K562 (cell line): ENCODE data around the gene WDR55. TPM values are rescaled to one million over a fixed set of nuclear protein-coding genes. Genes with fewer than 3 reads are reported as not detected.

Source experiments
- ATAC-seq: fragments of 200-7000 bp; cut with Tn5 transposase; 3 replicates; pipeline ENCODE4 v1.9.1; 2020; ENCODE audit warnings: moderate library complexity
- BruUV-seq: library from RNA; stranded (reverse); fragments of 400-500 nt; replicated peaks from 2 replicates; lab custom pipeline; 2021; lab: Mats Ljungman, UMichigan
- CTCF ChIA-PET: fragments of 300-600 bp; formaldehyde crosslinking; extraction: SDS; loops from one replicate; lab custom pipeline; 2021; ENCODE audit warnings: low intra/inter-chr PET ratio; lab: Yijun Ruan, JAX
- POLR2A ChIA-PET: fragments of 300-600, 350-650 bp; sonication (Branson Sonifier 250); formaldehyde crosslinking; extraction: SDS; loops from one replicate; lab custom pipeline; 2021; ENCODE audit warnings: antibody characterized with exemption, inconsistent platforms; lab: Yijun Ruan, JAX
- DNase-seq, 4 experiments: peaks; one replicate each; pipeline versions ENCODE4 v3.0.0 to v3.0.0-alpha.2; 2011 to 2018; ENCODE audit warnings: low spot score in 3 of 4, mixed read lengths in 3 of 4; ENCODE audit errors: extremely low read depth in 1 of 4
- FAIRE-seq: peaks from 2 replicates; lab custom pipeline; 2011; peaks lifted over from hg19 to GRCh38; lab: Jason Lieb, UNC
- H2AFZ ChIP-seq: 2 replicates; pipeline ENCODE4 v1.6.0; 2011; ENCODE audit warnings: low read depth, low read length, control low read depth, inconsistent platforms
- H3K27ac ChIP-seq: fragments of 200-600 bp; 3 replicates; pipeline ENCODE4 v1.8.0; 2011; ENCODE audit warnings: low read depth, mild to moderate bottlenecking, control low read depth, inconsistent platforms, low read length, moderate library complexity, mixed read lengths; ENCODE audit errors: extremely low read depth
- H3K27me3 ChIP-seq, 2 experiments: fragments of 300-600 bp in 1 of 2; 2 replicates in 1 of 2; 3 replicates in 1 of 2; pipeline versions ENCODE4 v1.6.0 to v1.8.0; 2011; ENCODE audit warnings: inconsistent platforms in 2 of 2, low read length in 2 of 2, mild to moderate bottlenecking in 1 of 2, mixed read lengths in 1 of 2, moderate library complexity in 1 of 2; ENCODE audit not compliant: control insufficient read depth in 2 of 2, insufficient read depth in 2 of 2
- H3K36me3 ChIP-seq: fragments of 300-600 bp; 3 replicates; pipeline ENCODE4 v1.8.0; 2011; ENCODE audit warnings: mild to moderate bottlenecking, low read length, inconsistent platforms; ENCODE audit not compliant: control insufficient read depth, insufficient read depth
- H3K4me1 ChIP-seq, 2 experiments: fragments of 200-600 bp in 1 of 2; replicated peaks in 1 of 2; 2 replicates in 1 of 2; 3 replicates in 1 of 2; pipeline versions ENCODE4 v1.5.1 to v1.8.0; 2011; ENCODE audit warnings: inconsistent platforms in 2 of 2, low read length in 2 of 2, mild to moderate bottlenecking in 1 of 2, mixed read lengths in 1 of 2, moderate library complexity in 1 of 2; ENCODE audit not compliant: control insufficient read depth in 2 of 2, insufficient read depth in 2 of 2
- H3K4me2 ChIP-seq: 2 replicates; pipeline ENCODE4 v1.6.1; 2011; ENCODE audit warnings: low read length, control low read depth, inconsistent platforms, mixed read lengths; ENCODE audit not compliant: insufficient read depth
- H3K4me3 ChIP-seq: fragments of 200-600 bp; sonication (generic), shearing (Covaris generic); 2 replicates; pipeline ENCODE4 v1.5.1; 2016; ENCODE audit warnings: control low read depth, inconsistent platforms
- H3K79me2 ChIP-seq: fragments of 200-600 bp; 3 replicates; pipeline ENCODE4 v1.8.0; 2011; ENCODE audit warnings: low read length, inconsistent platforms; ENCODE audit not compliant: control insufficient read depth, insufficient read depth
- H3K9ac ChIP-seq, 2 experiments: 2 replicates each; pipeline versions ENCODE4 v1.6.0 to v1.6.1; 2011; ENCODE audit warnings: low read depth in 2 of 2, low read length in 2 of 2, control low read depth in 1 of 2, inconsistent platforms in 1 of 2, mild to moderate bottlenecking in 1 of 2, mixed read lengths in 1 of 2; ENCODE audit not compliant: insufficient read depth in 1 of 2
- H3K9me1 ChIP-seq: one replicate; pipeline ENCODE4 v1.6.0; 2011; ENCODE audit warnings: inconsistent platforms, mild to moderate bottlenecking, low read length, moderate library complexity; ENCODE audit not compliant: control insufficient read depth, insufficient read depth
- H3K9me3 ChIP-seq: replicated peaks from 2 replicates; pipeline ENCODE4 v1.5.1; 2011; ENCODE audit warnings: low read depth, low read length, inconsistent platforms; ENCODE audit not compliant: control insufficient read depth, insufficient read depth
- H4K20me1 ChIP-seq: replicated peaks from 2 replicates; pipeline ENCODE4 v1.6.1; 2011; ENCODE audit warnings: low read length, inconsistent platforms, mixed read lengths; ENCODE audit not compliant: control insufficient read depth, insufficient read depth
- ARHGAP35 ChIP-seq: fragments of 450-650 bp; IDR thresholded peaks from 2 replicates; pipeline ENCODE4 v1.6.1; 2018; ENCODE audit not compliant: partially characterized antibody
- ELF4 ChIP-seq: fragments of 450-650 bp; formaldehyde crosslinking; IDR thresholded peaks from 2 replicates; pipeline ENCODE4 v1.4.0; 2022; ENCODE audit warnings: missing genetic modification characterization
- FOXA3 ChIP-seq, 2 experiments: fragments of 450-650 bp in 1 of 2; sonication (generic) in 1 of 2; formaldehyde crosslinking; IDR thresholded peaks in 1 of 2; conservative IDR thresholded peaks in 1 of 2; 2 replicates each; pipeline versions ENCODE4 v1.4.0 to v1.8.0; 2020 to 2022; ENCODE audit warnings: mild to moderate bottlenecking in 2 of 2, missing genetic modification reagents in 1 of 2
- HCFC1 ChIP-seq: IDR thresholded peaks from 2 replicates; pipeline ENCODE4 v1.6.1; 2012; ENCODE audit warnings: low read depth, low read length, improper control_type of control experiment
- PHF8 ChIP-seq: fragments of 200-600 bp; sonication (generic); IDR thresholded peaks from 2 replicates; pipeline ENCODE4 v1.6.1; 2012; ENCODE audit warnings: mixed run types, mild to moderate bottlenecking, inconsistent platforms, low read length, moderate library complexity, borderline replicate concordance
- RBFOX2 ChIP-seq: fragments of 200-400 bp; formaldehyde crosslinking; IDR thresholded peaks from 2 replicates; pipeline ENCODE4 v1.6.1; 2017; ENCODE audit warnings: low read depth, mild to moderate bottlenecking, low read length, moderate library complexity
- SIRT6 ChIP-seq: IDR thresholded peaks from one replicate; pipeline ENCODE4 v1.6.1; 2012; ENCODE audit warnings: low read depth, mild to moderate bottlenecking, control low read depth, inconsistent platforms, low read length, moderate library complexity
- SLC30A9 ChIP-seq: fragments of 250-450 bp; sonication (Bioruptor Pico); IDR thresholded peaks from 2 replicates; pipeline ENCODE4 v1.8.0; 2022; ENCODE audit warnings: mild to moderate bottlenecking, moderate library complexity
- SNIP1 ChIP-seq: fragments of 450-650 bp; IDR thresholded peaks from 2 replicates; pipeline ENCODE4 v1.7.1; 2017; ENCODE audit warnings: low read depth, mild to moderate bottlenecking
- STAT5A ChIP-seq: IDR thresholded peaks from 2 replicates; pipeline ENCODE4 v1.6.1; 2012; ENCODE audit warnings: low read length, inconsistent platforms, borderline replicate concordance
- ZKSCAN8 ChIP-seq: fragments of 200-800 bp; sonication (Bioruptor generic); IDR thresholded peaks from 2 replicates; pipeline ENCODE4 v1.6.1; 2016; ENCODE audit warnings: missing genetic modification characterization, missing compliant biosample characterization
- WGBS: fragments of 100-300 bp; shearing (Covaris generic); methylation state at CpG from one replicate; pipeline ENCODE4 v1.1.6; 2016; ENCODE audit warnings: low coverage, mixed read lengths; ENCODE audit not compliant: insufficient coverage; ENCODE audit errors: missing lambda C conversion rate; 5-methylcytosine and 5-hydroxymethylcytosine counted together
- in situ Hi-C: fragments of 300-500 bp; cut with MboI; formaldehyde crosslinking; loops from 4 replicates; pipeline ENCODE4 v1.15.0; 2018; ENCODE audit warnings: inconsistent platforms, mixed read lengths
- intact Hi-C: fragments of 100-400 bp; cut with micrococcal nuclease; formaldehyde crosslinking; loops from 2 replicates; pipeline ENCODE4 v1.14.2; 2022
- polyA plus RNA-seq, 8 experiments: library from polyadenylated mRNA; depleted of rRNA in 4 of 8; stranded (reverse) in 5 of 8; unstranded in 3 of 8; fragments of >200 nt; fragmentation: Nextera tagmentation in 2 of 8; fragmentation: Illumina TruSeq in 1 of 8; extraction: Ambion mirVana in 2 of 8; extraction: Trizol in 1 of 8; gene quantifications; 2 replicates each; pipeline versions ENCODE4 v1.2.1 to v1.2.3, GENCODE V29; 2011 to 2014; ENCODE audit warnings: inconsistent platforms in 1 of 8, missing spikeins in 1 of 8
- total RNA-seq, 7 experiments: library from RNA; depleted of rRNA in 6 of 7; stranded (reverse); fragments of >200 nt in 6 of 7; fragmentation: Illumina TruSeq in 2 of 7; extraction: Trizol in 2 of 7; gene quantifications; 2 replicates each; pipeline versions ENCODE4 v1.2.1 to v1.2.3, GENCODE V29; 2011 to 2021; ENCODE audit warnings: low replicate concordance in 1 of 7
- TF ChIP-seq, protein P1 (sequence below): sonication (generic); formaldehyde crosslinking; IDR thresholded peaks from 2 replicates; pipeline ENCODE4 v1.8.0; 2023; ENCODE audit warnings: mild to moderate bottlenecking, missing genetic modification reagents
- TF ChIP-seq, protein P2 (sequence below): fragments of 250-450 bp; sonication (Bioruptor Pico); IDR thresholded peaks from 2 replicates; pipeline ENCODE4 v1.5.0; 2021

WDR55 gene
- total and polyA plus RNA-seq, 9 of the 15 experiments (the other 6 are each of a cell fraction or from before 2014, with no cell fraction given): 5.2 to 45.0 (median 29.3) TPM

DNA sequence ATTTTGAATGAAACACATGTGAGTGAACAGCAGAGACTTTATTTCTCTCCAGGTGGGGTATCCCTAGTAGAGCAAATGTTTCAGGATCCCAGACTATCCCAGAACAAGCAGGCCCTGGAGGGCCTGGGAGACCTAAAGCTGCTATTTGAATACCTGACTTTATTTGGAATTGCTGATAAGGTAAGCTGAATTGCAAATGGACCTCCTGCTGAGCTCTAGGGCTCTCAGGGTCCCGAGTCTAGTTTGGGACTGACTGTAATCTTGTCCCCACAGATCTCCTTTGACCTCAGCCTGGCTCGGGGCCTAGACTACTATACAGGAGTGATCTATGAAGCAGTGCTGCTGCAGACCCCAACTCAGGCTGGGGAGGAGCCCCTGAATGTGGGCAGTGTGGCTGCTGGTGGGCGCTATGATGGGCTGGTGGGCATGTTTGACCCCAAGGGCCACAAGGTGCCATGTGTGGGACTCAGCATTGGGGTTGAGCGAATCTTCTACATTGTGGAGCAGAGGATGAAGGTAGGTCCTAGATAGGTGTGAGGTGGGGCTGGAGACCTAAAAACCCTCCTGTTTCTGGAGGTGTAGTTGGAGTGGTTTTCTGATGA, 32.3 kb downstream of the WDR55 start (continued):
- TF ChIP-seq, protein P1, sequence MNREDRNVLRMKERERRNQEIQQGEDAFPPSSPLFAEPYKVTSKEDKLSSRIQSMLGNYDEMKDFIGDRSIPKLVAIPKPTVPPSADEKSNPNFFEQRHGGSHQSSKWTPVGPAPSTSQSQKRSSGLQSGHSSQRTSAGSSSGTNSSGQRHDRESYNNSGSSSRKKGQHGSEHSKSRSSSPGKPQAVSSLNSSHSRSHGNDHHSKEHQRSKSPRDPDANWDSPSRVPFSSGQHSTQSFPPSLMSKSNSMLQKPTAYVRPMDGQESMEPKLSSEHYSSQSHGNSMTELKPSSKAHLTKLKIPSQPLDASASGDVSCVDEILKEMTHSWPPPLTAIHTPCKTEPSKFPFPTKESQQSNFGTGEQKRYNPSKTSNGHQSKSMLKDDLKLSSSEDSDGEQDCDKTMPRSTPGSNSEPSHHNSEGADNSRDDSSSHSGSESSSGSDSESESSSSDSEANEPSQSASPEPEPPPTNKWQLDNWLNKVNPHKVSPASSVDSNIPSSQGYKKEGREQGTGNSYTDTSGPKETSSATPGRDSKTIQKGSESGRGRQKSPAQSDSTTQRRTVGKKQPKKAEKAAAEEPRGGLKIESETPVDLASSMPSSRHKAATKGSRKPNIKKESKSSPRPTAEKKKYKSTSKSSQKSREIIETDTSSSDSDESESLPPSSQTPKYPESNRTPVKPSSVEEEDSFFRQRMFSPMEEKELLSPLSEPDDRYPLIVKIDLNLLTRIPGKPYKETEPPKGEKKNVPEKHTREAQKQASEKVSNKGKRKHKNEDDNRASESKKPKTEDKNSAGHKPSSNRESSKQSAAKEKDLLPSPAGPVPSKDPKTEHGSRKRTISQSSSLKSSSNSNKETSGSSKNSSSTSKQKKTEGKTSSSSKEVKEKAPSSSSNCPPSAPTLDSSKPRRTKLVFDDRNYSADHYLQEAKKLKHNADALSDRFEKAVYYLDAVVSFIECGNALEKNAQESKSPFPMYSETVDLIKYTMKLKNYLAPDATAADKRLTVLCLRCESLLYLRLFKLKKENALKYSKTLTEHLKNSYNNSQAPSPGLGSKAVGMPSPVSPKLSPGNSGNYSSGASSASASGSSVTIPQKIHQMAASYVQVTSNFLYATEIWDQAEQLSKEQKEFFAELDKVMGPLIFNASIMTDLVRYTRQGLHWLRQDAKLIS: no peak

DNA sequence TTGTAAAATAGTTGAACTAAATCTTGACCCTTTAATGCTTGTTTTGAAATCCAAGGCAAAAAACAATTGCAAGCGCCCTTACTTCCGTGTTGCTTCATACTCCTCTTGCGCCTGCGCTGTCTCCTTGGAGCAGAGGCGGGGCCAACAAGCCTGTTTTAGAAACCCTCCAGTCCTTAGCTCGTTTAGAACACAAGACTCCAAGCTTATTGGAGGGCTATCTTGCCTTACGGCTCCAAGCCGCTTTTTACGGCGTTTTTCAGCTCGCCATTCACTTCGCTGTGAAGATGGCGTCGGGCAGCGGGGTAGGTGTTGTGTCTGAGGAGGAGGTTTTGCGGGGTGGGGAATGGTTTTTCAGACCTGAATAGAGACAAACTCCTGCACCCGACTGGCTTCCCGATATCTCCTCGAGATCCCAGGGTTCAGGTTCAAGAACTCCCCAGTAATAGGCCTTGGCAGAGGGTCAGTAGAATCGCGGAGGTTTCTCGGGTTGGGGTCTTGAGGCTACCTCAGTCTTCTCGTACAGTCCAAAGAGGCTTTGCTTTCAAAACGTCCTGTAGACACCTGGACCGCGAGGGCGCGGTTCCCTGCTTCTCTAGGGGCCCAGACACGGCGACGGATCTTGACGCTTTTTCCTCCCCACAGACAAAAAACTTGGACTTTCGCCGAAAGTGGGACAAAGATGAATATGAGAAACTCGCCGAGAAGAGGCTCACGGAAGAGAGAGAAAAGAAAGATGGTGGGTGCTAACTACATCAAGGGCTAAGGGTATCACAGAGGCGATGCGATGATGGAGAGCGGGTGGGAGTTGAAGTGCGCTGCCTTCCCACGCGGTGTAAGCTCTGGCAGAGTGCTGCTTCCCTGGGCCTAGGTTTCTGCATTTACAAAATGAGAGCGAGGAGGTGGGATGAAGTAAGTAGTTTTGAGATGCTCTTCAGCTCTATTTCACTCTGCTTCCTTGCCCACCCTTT, 35.8 kb downstream of the WDR55 start, which contains the start of gene ZMAT2:
TSS of gene ZMAT2 (plus strand) at position 271 of the 968 bp plus-strand sequence. CDS start at position 285, 14 bp downstream.
- Histone ChIP-seq H3K27me3 (no peaks in the 10 kb centered on the region), H3K27ac (peak within 1 kb of the TSS; percentile 78), H3K4me3 (peak within 1 kb of the TSS; percentile 87), H3K9me3 (no peaks in the 10 kb centered on the region), H2AFZ (peak within 1 kb of the TSS; percentile 89), H3K9ac (peak within 1 kb of the TSS; percentile 92 to 95), H3K36me3 (peaks cover 89% of the 10 kb centered on the region), H3K4me1 (peaks cover 0 to 8% of the 10 kb centered on the region in 2 experiments; a peak in 2 of 5 replicates), H4K20me1 (0 out of 2 replicates have a peak, but pooled peaks cover 4% of the 10 kb centered on the region), H3K79me2 (peaks cover 19% of the 10 kb centered on the region), H3K4me2 (peak within 1 kb of the TSS; percentile 99), H3K9me1 (no peaks in the 10 kb centered on the region)
- peak; percentile 100 for FAIRE-seq
- intact Hi-C loops (no loop called here), in situ Hi-C loops (no loop called here)
- TSS peak; percentile 58 for BruUV-seq
- WGBS: under 1% methylated on average over 43 of the region's 44 CpGs
- DNase-seq: peak; percentile 94 to 97 (median 94)
- ATAC-seq: peak; percentile 99
- POLR2A ChIA-PET: interaction anchor here (0.6 to 3.6 kb wide), 15 partner anchors 8 to 294 kb away, joined by 3 to 34 read pairs (median 4); partner anchors contain the start of genes HARS1, HARS2, IK and NDUFA2
- CTCF ChIA-PET: no interaction called here
- no peak for TF ChIP-seq SLC30A9 (CRISPR knock-in tag)
- no peak for TF ChIP-seq SIRT6
- TF ChIP-seq ARHGAP35: no peak
- TF ChIP-seq FOXA3 (CRISPR knock-in tag; conservative IDR thresholded peaks at IDR 0.05 in 1 of 2, IDR thresholded peaks at IDR 0.05 in 1 of 2): peak in 1 of 2 experiments; percentile 42; a peak in 1 of 4 replicates
- TF ChIP-seq STAT5A: 0 out of 2 replicates have a peak, but pooled peaks have one; percentile 9
- TF ChIP-seq RBFOX2: peak; percentile 71
- peak; percentile 84; the same call in 1 of the 2 replicates for TF ChIP-seq PHF8
- TF ChIP-seq ELF4: no peak
- TF ChIP-seq HCFC1: peak; percentile 83
- no peak for TF ChIP-seq SNIP1
- TF ChIP-seq, protein P2, sequence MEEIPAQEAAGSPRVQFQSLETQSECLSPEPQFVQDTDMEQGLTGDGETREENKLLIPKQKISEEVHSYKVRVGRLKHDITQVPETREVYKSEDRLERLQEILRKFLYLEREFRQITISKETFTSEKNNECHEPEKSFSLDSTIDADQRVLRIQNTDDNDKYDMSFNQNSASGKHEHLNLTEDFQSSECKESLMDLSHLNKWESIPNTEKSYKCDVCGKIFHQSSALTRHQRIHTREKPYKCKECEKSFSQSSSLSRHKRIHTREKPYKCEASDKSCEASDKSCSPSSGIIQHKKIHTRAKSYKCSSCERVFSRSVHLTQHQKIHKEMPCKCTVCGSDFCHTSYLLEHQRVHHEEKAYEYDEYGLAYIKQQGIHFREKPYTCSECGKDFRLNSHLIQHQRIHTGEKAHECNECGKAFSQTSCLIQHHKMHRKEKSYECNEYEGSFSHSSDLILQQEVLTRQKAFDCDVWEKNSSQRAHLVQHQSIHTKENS: no peak
- TF ChIP-seq ZKSCAN8 (CRISPR knock-in tag): no peak
